HG02642 (cell line): ENCODE results near the gene CTDNEP1.

ENCODE experiments used
- ATAC-seq: cut with Tn5 transposase; IDR thresholded peaks from one replicate; pipeline ENCODE4 v1.9.1; 2021; ENCODE audit warnings: mild to moderate bottlenecking; ENCODE audit not compliant: unreplicated experiment, poor library complexity

The CTDNEP1 gene

DNA sequence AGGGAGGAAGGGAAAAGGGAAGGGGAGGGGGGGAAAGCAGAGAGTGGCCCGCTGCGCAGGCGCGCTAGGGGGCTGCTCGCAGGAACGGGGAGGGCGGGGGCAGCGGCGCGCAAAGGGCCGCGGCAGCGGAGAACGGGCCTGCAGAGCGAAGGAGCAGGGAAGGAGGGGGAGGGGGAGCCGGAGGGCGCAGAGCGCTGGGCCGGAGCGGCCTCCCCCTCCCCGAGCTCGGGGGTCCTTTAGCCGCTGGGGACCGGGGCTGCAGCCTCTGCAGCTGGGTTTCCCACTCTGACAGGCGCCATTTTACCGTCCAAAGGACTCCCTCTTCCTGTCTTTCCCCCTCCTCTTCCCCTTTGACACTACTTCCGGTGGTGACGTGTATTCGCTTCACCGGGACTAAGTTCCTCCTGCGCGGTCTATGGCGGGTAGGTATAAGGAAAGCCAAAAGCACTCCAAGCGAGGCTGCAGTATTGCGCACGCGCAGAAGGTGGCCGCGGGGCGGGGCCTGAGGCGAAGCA, at the start of gene CTDNEP1:
Gene CTDNEP1 (minus strand): TSS at position 74 of the 515 bp plus-strand sequence. CDS start 438 bp downstream, outside the sequence.
- ATAC-seq = peak; percentile 80

DNA sequence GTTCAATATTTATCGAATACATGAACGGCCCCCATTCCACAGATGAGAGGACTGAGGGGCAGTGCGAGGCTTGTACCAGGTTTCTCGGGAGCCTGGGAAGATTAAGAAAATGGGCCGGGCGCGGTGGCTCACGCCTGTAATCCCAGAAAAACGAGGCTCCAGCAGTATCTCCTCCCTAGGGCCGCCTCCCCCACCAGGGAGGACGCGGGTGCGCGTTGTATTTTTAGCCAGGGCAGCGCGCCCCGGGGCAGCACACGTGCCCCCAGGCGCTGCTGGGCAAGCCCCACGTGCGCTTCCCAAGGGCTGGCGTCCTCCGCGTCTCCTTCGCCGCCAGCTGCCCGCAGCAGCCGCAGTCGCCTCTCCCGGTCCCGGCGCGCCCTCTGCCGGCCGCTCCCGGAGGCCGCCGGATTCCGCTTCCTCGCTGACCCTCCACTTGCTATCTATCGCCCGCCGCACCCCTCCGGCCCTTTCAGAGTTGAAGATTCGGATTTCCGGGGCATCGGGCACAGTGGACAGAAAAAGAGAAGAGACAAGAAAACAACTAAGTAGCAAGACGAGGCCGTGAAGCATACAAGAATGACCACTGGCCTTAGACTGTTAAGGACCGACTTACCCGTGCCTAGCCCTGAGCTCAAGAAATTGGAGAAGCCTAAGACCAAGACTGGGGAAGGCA, 44.8 kb upstream of the CTDNEP1 start:
- ATAC-seq = no peak

DNA sequence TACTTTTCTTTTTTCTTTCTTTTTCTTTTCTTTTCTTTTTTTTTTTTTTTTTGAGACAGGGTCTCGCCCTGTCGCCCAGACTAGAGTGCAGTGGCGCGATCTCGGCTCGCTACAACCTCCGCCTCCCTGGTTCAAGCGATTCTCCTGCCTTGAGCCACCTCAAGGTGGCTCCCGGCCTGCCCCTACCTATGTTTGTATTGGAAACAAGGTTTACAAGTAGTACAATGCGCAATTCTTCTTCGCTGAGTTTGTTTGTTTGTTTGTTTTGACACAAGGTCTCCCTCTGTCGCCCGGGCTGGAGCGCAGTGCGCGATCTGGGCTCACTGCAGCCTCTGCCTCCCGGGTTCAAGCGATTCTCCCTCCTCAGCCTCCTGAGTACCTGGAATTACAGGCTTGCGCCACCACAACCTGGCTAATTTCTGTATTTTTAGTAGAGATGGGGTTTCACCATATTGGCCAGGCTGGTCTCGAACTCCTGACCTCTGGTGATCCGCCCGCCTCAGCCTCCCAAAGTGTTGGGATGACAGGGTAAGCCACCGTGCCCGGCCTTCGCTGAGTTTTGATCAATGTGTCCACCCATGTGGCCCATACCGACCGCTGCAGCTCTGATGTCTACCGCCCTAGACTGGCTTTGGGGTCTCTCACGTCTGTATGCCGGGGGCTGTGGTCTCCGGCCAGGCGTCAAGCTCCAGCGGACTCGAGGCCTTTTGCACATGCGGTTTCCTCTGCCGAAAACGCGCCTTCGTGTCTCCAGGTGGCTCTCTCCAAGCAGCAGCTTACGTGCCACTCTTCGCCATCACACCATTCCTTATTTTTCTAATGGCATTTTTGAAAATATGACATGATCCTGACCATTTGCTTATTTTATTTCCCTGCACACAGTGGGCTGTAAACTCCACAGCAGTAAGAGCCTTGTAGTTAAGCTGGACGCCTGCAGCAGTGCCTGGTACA, 44.0 kb upstream of the CTDNEP1 start:
- no peak for ATAC-seq

DNA sequence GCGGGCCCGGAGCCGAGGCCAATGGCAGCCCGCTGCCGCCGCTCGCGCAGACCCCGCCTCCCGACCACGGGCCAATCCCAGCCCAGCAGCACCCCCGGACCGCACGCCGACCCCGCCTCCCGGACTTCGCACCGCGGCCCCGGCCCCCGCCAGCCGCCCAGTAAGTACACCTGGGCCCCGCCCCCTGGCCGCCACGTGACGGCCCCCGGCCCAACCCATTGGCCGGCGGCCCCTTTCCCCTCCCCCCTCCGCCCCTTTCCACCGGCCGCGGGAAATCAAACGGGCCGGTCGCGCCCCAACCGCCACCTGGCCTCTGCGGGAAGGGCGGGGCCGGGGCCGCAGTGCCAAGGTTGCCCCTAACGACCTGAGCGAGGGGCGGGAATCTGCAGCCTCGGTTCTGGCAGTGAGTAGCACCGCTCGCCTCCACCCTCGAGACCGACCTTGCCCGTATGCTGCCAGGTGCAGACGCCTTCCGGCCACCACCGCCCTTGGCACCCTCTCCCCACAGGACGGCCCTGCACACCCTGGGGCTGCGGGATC, 43.1 kb upstream of the CTDNEP1 start, which contains the start of gene YBX2:
Gene YBX2 (minus strand): TSS at position 26 of the 540 bp plus-strand sequence. CDS start 139 bp downstream, outside the sequence.
- peak; percentile 59 for ATAC-seq

DNA sequence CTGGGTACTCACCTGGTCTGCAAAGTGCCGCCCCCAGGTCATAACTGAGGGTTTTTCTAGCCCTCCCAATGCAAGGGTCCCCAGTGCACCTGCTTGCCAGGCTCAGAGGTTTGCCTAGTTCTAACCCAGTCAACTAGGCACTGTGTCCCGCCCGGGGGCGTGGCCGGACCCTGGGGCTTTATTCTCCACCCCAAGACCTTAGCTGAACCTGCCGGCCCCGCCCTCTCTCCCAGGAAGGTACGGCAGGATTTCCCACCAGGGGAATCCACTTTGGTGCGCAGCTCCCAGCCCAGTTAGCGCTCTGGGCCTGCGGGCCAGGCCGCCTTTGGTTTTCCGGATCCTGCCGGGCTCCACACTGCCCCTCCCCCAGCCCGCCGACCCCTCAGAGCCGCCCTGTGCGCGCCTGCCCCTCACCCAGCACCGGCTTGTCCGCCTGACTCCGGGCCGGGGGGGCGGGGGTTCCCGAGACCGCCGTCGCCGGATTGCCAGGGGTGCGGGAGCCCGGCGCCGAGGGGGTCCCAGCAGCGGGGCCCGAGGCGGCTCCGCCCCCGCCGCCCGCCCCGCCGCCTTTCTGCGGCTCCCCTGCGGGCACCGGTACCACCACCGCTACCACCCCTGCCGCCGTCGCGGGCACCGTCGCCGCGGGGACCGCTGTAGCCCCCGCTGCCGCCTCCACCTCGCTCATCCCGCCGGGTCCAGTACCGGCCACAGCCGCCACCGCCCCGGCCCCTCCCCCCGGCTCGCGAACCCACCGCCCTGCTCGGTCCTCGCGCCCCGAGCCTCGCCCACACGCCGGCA, 42.5 kb upstream of the CTDNEP1 start:
- ATAC-seq = no peak

DNA sequence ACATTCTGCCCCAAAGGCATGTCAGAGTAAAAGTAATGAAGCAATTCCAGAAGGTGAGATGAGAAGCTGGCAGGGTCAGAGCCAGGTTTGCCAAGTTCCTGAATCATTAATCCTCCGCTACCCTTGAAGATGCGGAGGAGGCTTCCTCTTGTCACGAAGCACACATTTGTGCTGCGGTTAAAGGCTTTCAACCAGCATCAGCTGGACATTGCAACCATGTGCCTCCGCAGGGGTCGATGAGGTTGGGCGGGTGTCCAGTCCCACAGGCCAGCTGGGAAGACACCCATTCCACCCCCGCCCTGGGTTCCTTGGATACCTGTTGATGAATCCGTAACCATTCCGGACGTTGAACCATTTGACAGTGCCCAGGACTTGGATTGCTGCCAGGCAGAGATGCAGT, 41.6 kb upstream of the CTDNEP1 start:
- no peak for ATAC-seq

DNA sequence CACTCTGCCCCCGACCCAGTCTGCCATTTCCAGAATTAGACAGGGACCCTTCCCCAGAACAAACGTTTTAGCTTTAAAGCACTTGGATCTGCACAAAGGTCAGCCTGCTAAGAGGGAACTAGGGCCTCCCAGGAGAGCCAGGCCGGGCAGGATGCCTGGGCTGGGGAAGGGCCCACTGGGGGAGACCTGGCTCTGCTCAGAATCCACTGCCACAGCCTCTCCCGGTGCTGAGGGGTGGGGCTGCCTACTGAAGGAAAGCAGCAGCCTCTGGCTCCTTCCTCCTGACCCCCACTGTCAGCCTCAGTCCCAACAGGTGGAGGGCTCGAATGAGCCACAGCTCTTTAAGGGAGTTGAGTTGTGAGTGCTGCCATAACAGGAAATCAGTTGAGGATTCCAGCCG, 41.2 kb upstream of the CTDNEP1 start:
- ATAC-seq = no peak

DNA sequence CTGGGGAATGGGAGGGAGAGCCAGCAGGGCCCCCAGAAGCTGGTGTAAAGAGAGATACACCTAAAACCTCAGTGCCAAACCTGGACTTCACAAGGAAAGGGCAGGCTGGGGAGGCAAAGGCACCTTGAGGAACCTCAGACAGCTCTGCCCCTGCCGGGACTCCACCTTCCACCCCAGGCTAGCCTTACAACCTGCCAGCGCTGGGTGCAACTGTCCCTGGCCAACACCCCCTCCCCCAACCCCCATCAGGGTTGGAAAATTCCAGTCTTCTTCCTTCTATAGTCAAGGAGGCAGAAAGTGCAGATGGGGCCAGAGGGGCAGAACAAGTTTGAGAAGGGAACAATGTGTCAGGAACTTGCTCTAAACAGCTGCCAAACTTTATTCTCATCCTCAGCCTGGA, 40.7 kb upstream of the CTDNEP1 start:
- no peak for ATAC-seq

DNA sequence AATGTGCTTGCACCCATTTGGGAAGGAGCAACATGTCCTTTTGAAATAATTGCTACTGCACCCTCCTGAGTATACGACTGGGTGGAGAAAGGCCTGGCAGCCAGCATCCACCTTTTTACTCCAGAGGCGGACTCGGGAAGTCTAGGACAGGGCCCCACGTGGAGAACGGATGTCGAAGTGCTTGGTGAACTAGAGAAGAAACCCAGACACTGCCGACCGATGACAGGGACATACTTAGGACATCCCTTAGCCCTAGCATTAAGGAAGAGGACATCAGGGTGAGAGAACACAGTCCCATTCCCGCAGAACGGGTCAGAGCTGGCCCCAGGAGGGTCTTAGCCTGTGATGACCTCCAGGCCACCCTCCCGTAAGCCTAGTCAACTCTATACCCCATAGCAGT, 39.2 kb upstream of the CTDNEP1 start:
- ATAC-seq = no peak

DNA sequence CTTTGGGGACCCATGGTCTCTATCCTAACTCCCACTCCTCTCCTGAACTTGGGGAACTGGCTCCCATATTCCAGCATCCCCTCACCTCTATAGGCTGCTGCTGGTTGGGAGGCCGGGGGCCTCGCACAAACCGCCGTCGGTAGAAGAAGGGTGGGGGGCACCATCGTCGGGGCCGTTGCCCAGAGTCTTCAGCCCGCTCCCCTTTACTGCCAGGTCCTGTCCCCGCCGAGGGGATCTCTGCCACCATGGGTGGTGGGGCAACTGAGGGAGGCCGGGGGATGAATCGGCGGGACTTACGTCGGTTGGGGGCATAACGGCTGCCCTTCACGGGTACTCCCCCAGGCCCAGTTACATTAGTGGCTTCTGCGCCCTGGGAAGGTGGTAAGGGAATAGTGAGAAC, 38.6 kb upstream of the CTDNEP1 start:
- ATAC-seq = no peak

DNA sequence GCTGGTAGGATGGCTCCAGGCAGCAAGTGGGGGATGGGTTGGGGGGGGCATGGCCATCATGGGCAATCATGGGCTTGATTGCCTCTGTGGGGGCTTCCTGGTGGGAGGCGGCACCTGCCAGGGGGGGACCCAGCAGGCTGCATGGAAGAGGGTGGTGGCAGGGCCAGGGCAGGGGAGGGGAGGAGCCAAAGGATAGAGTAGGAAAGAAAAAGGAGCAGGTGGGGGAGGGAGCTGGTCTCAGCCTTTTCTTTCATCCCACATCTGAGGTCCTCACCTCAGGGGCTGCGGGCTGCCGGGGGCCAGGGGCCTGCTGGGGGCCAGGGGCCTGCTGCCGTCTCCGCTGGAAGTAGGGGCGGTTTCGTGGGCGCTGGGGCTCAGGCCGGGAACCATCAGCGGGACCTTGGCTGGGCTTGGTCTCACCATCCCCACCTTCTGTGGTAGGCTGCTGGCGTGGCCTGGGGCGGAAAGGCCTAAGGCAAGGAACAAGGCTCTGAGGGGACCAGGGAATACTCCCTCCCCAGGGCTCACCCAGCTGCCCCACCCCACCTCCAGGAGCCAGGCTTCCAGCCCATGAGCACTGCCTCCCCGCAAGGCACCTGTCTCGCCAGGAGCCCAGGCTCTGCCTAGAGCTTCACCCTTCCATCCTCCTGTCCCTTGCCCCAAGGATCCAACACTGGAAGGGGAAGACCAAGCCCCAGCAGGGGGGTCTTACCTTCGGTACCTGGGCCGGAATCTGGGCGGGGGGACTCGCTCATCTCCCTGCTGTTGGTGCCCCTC, 37.9 kb upstream of the CTDNEP1 start:
- ATAC-seq = no peak

DNA sequence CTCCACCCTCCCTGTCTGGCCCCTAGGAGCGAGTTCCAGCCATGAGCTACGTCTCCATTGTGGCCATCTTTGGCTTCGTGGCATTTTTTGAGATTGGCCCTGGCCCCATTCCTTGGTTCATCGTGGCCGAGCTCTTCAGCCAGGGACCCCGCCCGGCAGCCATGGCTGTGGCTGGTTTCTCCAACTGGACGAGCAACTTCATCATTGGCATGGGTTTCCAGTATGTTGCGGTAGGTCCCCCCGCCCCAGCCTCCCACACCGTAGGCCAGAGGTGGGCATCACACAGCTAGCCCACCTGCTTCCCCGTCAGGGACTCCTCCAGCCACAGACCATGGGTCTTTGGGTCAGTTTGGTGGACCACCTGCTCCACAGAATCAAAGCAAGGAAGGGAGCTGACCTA, 34.1 kb upstream of the CTDNEP1 start:
- no peak for ATAC-seq

DNA sequence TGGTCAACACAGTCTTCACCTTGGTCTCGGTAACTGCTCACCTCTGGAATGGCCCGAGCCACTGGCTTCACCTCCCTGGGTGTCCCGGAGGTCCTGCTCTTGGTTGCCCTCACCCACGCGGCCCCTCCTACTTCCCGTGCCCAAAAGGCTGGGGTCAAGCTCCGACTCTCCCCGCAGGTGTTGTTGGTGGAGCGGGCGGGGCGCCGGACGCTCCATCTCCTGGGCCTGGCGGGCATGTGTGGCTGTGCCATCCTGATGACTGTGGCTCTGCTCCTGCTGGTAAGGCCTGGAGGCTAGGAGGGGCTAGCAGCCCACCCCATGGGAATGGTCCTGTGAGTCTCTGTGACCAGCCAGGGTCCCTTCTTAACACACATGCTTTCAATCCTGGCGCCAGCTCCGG, 33.4 kb upstream of the CTDNEP1 start:
- no peak for ATAC-seq

DNA sequence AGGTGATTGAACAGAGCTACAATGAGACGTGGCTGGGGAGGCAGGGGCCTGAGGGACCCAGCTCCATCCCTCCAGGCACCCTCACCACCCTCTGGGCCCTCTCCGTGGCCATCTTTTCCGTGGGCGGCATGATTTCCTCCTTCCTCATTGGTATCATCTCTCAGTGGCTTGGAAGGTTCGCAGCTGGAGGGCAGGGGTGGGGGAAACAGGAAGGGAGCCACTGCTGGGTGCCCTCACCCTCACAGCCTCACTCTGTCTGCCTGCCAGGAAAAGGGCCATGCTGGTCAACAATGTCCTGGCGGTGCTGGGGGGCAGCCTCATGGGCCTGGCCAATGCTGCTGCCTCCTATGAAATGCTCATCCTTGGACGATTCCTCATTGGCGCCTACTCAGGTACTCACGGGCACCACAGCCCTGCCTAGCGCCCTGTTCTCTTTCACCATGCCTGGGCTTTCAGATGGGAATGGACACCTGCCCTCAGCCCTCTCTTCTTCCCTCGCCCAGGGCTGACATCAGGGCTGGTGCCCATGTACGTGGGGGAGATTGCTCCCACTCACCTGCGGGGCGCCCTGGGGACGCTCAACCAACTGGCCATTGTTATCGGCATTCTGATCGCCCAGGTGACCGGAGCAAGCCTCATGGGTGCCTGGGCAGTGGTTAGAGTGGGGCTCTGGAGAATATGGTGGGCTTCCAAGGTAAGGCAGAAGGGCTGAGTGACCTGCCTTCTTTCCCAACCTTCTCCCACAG, 32.1 kb upstream of the CTDNEP1 start:
- ATAC-seq = no peak

DNA sequence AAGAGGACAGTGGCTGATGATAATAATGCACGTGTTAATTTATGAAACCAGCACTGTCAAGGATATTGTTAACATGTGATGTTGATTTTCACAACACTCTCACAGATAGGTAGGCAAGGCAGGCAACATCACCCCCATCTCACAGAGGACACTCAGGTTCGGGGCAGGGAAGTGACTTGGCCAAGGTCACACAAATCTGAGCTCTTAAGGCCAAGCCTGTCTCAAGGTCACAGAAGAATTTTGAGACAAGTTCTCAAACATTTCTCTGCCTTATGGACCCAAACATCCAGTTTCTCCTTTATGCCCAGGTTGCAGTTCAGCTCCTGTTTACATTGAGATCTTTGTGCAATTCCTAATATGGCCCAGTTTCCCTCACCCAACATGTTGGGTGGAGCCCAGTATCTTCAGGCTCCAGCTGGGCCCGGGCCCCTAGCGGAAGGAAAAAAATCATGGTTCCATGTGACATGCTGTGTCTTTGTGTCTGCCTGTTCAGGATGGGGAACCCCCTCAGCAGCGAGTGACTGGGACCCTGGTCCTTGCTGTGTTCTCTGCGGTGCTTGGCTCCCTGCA, 31.3 kb upstream of the CTDNEP1 start:
- ATAC-seq = no peak

DNA sequence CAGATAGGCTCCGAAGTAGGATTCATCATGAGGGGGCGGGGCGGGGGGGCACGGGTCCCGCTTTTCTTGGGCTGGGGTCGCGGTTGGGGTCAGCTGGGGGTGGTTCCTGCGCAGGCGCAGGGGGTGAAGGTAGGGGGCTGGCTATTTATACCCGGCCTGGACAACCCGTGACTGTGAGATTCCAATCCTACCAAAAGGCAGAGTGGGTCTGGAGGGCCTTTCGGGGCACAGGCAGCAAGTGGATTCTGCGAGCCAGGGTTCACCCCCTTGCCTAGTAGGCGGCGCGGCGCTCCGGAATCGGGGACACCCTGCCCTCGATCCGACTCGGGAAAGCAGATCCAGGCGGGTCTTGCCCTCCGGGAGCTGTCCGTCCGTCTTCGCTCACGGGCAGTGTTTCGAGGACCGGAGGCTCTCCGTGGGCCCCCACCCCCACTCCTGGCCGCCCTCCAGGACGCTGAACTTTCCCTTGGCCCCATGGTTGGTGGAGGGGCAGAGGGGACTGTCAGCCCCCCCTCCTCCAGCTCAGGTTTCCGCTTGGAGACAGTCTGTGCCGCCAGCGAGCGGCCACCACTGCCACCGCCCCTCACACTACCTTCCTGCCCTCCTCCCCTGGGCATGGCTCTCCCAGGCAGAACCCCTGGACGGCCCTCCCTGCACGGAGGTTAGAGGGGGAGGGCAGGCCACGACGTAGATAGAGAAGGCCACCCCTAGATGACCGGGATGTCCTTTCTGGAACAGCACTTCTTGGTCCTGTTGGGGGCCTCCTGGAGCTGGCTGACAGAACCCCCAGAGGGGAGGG, 30.6 kb upstream of the CTDNEP1 start:
- no peak for ATAC-seq

DNA sequence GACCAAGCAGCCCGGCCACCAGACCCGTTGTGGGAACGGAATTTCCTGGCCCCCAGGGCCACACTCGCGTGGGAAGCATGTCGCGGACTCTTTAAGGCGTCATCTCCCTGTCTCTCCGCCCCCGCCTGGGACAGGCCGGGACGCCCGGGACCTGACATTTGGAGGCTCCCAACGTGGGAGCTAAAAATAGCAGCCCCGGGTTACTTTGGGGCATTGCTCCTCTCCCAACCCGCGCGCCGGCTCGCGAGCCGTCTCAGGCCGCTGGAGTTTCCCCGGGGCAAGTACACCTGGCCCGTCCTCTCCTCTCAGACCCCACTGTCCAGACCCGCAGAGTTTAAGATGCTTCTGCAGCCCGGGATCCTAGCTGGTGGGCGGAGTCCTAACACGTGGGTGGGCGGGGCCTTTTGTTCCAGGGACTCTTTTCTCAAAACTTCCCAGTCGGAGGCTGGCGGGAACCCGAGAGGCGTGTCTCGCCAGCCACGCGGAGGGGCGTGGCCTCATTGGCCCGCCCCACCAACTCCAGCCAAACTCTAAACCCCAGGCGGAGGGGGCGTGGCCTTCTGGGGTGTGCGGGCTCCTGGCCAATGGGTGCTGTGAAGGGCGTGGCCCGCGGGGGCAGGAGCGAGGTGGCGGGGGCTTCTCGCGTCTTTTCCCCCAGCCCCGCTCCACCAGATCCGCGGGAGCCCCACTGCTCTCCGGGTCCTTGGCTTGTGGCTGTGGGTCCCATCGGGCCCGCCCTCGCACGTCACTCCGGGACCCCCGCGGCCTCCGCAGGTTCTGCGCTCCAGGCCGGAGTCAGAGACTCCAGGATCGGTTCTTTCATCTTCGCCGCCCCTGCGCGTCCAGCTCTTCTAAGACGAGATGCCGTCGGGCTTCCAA, 29.8 kb upstream of the CTDNEP1 start, which contains the start of gene SLC2A4:
Gene SLC2A4 (plus strand): TSS at position 645 of the 879 bp plus-strand sequence. CDS start 217 bp downstream, at position 862.
- peak; percentile 61 for ATAC-seq
